ENCODE results near the gene IFNL1.
"Not testable (repeated sequence)": the region's sequence is repeated elsewhere in the genome, so short reads cannot be mapped to it uniquely, and the experiment has no call there.

Gene IFNL1

DNA sequence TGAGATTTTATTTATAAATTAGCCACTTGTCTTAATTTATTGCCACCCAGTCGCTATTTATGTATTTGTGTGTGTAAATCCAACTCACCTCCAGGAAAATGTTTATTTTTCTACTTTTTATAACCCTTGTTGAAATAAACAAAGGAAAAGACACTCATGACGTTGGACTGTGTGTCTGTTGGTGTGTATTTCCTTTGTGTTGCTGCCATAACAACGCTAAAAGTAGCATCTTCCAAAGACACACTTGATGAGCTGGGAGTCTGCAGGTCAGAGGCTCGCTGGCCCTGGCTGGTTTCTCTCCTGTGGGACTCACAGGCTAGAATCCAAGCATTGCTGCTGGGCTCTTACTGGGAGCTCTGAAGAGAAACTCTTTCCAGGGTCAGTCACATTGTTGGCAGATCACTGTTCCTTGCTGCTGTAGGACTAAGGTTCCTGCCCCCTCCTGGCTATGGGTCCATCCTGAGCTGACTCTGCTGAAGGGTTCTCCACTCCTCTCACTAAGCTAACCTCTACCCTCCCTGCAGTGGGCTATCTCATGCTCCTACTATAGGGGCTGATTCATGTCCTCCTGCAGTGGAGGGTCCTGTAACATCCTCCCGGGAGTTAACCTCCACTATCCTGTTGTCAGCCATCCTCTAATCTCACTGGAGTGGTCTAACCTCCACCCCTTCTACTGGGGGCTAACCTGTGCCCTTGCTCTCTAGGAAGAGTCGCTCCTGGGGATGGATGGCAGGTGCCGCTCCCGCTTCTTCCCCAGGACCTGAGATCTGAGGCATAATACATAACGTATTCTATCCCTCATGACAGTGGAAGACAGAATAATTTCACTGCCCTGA, 26.0 kb upstream of the IFNL1 start:
- no peak for DNase-seq

DNA sequence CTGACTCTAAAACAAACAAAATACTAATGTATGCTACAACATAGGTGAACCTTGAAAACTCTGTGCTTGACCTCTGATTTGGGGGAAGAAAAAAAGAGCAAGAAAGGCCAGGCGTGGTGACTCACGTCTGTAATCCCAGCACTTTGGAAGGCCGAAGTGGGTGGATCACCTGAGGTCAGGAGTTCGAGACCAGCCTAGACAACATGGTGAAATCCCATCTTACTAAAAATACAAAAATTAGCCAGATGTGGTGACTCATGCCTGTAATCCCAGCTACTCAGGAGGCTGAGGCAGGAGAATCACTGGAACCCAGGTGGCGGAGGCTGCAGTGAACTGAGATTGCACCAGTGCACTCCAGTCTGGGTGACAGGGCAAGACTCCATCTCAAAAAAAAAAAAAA, 22.3 kb upstream of the IFNL1 start:
- DNase-seq, result not testable (repeated sequence)

GRCh38 chr19:39275578-39275977, 20.6 kb upstream of the IFNL1 start:
- DNase-seq, result no peak

- no peak for DNase-seq
Observed at GRCh38 chr19:39276740-39277139, 19.5 kb upstream of the IFNL1 start.

DNA sequence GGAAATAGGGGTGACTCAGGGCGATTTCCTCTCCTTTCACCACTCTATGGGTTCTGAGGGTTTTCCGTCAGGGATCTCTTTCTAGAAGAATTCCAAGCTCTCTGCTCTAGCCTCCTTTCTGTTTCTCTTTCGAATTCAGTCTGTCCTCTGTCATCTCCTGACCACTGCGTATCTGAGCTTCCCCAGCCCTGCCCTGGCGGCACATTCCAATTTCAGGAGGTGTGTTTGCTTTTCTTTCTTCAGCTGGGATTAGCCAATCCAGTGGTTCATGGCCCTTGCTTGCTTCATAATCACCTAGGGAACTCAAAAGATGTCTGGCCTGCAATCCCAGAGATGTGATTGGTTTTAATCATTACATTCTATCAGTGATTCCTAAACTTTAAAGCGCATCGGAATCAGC, 18.6 kb upstream of the IFNL1 start:
- DNase-seq, result peak; percentile 4

GRCh38 chr19:39282021-39282420, 14.2 kb upstream of the IFNL1 start:
- no peak for DNase-seq

DNA sequence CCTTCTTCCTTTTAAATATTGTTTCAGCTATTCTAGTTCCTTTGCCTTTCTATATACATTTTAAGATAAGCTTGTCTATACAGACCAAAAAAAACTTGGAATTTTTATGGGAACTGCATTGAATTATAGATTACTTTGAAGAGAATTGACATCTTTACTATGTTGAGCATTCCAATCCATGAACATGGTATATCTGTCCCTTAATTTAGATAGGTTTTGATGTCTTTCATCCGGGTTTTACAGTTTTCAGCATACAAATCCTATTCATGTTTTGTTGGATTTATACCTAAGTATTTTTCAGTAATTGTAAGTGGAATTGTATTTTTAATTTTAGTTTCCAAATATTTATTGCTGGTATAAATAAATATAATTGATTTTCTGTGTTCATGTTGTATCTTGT, 12.2 kb upstream of the IFNL1 start:
- DNase-seq, result no peak

GRCh38 chr19:39293394-39293793, 2.8 kb upstream of the IFNL1 start:
- no peak for DNase-seq

DNA sequence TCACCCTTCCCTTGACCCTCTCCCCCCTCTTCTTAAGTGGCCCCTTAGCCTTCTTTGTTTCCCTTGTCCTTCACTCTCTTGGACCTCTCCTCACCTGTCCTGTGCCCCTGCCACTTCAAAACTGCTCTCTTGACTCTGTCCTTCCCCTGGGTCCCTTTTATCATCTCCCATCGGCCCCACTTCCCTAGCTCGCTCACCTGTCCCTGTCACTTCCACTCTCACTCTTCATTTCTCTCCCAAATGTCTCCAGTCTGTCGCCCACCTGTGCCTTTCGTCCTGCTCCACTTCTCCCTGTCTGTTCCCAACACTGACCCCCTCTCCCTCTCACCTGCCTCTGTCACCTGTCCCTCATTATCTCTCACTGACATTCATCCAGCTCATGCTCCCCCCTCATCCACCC, 699 bp downstream of the IFNL1 start:
- DNase-seq, result no peak

DNA sequence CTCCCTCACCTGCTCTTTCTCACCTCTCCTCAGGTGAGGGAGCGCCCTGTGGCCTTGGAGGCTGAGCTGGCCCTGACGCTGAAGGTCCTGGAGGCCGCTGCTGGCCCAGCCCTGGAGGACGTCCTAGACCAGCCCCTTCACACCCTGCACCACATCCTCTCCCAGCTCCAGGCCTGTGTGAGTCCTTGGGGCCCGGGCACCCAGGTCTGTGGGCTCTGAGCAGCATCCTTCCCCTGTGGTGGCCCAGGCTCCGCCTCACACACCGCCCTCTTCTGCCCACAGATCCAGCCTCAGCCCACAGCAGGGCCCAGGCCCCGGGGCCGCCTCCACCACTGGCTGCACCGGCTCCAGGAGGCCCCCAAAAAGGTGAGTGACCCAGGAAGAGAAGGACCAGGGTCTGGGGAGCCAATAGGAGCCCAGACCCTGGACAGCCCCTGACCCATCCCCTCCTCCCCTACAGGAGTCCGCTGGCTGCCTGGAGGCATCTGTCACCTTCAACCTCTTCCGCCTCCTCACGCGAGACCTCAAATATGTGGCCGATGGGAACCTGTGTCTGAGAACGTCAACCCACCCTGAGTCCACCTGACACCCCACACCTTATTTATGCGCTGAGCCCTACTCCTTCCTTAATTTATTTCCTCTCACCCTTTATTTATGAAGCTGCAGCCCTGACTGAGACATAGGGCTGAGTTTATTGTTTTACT, 1.9 kb downstream of the IFNL1 start:
- DNase-seq, result no peak

- no peak for DNase-seq
Observed at GRCh38 chr19:39299404-39299803, 3.2 kb downstream of the IFNL1 start.

GRCh38 chr19:39299832-39300231, 3.6 kb downstream of the IFNL1 start:
- no peak for DNase-seq

GRCh38 chr19:39301021-39301420, 4.8 kb downstream of the IFNL1 start:
- DNase-seq, result no peak

DNA sequence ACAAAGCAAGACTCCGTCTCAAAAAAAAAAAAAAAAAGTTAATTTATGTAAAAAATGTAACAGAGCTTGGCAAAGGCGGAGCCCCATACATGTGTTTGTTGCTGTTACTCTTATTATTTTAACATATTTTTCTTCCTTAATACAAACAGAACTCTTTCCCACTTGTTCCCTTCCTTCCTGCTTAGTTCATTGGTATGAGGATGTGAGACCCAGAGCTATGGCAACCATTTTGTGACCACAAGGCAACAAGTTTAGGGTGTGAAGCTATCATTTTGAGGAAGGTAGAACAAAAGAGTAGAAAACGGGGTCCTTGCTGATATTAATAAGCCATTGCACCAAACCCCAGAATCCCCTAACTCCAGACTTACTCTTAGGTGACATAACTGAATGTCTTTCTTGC, 5.4 kb downstream of the IFNL1 start:
- DNase-seq, result no peak

GRCh38 chr19:39303373-39304184, 7.4 kb downstream of the IFNL1 start:
- no peak for DNase-seq

DNA sequence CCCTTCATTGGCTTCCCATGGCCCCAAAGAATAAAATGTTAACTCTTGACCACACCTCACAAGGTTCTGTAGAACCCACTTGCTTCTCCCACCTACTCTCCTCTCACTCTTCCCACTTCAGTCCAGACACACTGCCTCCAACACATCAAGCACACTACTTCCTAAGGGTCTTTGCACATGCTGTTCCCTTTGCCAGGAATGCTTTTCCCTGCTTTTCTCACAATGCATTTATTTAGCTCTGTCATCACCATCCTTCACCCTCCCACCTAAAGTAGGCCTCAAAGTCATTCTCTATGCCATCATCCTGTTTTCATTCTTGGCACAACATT, 7.9 kb downstream of the IFNL1 start:
- DNase-seq, result no peak

GRCh38 chr19:39304701-39305571, 8.7 kb downstream of the IFNL1 start:
- DNase-seq, result no peak

- DNase-seq, result no peak
Observed at GRCh38 chr19:39306075-39306474, 9.9 kb downstream of the IFNL1 start.

- DNase-seq, result no peak
Observed at GRCh38 chr19:39307046-39307821, 11.0 kb downstream of the IFNL1 start.

DNA sequence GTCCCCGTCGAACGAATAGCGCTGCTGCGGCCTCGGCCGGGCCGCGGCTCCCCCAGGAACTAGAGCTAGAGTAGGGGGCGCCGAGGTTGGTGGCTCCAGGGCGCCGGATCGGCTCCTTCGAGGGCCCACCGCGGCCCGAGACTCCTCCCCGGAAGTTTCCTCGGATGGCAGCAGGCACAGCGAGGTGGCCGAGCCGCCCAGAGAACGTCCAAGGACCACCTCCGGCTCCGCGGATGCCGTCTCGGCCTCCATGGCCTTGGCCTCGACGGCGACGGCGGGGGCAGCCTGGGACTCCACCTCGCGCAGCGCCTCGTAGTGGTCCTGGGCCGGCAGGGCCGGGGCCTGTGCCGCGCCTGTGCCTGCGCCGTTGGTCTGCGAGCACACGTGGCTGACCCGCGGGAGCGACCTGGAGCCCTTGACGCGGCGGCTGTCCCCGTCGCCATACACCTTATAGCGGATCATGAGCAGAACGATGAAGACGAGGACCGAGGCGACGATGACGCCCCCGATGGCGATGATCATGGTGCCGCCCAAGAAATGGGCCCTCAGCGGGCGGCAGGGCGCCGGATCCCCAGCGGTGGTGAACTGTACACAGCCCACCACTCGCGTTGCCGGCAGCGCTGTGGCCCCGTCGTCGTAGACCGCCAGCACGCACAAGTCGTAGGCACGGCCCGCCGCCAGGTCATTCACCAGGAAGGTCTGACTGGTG, 11.8 kb downstream of the IFNL1 start:
- DNase-seq, result no peak
